22Rv1 (cell line): ENCODE measurements around the gene HTT.
A peak's percentile ranks its signal among the peaks of the same experiment; 100 is the strongest.

Experiments
- ZFX ChIP-seq: fragments of 450-650 bp; IDR thresholded peaks from 2 replicates; pipeline ENCODE4 v1.6.1; 2017; ENCODE audit warnings: antibody characterized with exemption, borderline replicate concordance
- TF ChIP-seq, protein P1 (sequence below): fragments of 450-650 bp; IDR thresholded peaks from 2 replicates; pipeline ENCODE4 v1.5.1; 2017; ENCODE audit warnings: mild to moderate bottlenecking

DNA sequence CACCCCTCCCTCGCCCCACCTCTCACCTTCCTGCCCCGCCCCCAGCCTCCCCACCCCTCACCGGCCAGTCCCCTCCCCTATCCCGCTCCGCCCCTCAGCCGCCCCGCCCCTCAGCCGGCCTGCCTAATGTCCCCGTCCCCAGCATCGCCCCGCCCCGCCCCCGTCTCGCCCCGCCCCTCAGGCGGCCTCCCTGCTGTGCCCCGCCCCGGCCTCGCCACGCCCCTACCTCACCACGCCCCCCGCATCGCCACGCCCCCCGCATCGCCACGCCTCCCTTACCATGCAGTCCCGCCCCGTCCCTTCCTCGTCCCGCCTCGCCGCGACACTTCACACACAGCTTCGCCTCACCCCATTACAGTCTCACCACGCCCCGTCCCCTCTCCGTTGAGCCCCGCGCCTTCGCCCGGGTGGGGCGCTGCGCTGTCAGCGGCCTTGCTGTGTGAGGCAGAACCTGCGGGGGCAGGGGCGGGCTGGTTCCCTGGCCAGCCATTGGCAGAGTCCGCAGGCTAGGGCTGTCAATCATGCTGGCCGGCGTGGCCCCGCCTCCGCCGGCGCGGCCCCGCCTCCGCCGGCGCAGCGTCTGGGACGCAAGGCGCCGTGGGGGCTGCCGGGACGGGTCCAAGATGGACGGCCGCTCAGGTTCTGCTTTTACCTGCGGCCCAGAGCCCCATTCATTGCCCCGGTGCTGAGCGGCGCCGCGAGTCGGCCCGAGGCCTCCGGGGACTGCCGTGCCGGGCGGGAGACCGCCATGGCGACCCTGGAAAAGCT lies at the start of gene HTT, which contains the start of gene HTT-AS:
- TF ChIP-seq, protein P1, sequence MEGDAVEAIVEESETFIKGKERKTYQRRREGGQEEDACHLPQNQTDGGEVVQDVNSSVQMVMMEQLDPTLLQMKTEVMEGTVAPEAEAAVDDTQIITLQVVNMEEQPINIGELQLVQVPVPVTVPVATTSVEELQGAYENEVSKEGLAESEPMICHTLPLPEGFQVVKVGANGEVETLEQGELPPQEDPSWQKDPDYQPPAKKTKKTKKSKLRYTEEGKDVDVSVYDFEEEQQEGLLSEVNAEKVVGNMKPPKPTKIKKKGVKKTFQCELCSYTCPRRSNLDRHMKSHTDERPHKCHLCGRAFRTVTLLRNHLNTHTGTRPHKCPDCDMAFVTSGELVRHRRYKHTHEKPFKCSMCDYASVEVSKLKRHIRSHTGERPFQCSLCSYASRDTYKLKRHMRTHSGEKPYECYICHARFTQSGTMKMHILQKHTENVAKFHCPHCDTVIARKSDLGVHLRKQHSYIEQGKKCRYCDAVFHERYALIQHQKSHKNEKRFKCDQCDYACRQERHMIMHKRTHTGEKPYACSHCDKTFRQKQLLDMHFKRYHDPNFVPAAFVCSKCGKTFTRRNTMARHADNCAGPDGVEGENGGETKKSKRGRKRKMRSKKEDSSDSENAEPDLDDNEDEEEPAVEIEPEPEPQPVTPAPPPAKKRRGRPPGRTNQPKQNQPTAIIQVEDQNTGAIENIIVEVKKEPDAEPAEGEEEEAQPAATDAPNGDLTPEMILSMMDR, result peak; percentile 21; the same call in 1 of the 2 replicates
- no peak for TF ChIP-seq ZFX
